NCI-H526 (cell line): ENCODE results near the gene AP2S1.
A peak's percentile ranks its signal among the peaks of the same experiment; 100 is the strongest.
"Not testable (repeated sequence)": the region's sequence is repeated elsewhere in the genome, so short reads cannot be mapped to it uniquely, and the experiment has no call there.

Experiments used
- DNase-seq, 2 experiments: peaks; one replicate each; lab custom pipeline; 2025; lab: John Stamatoyannopoulos, UW

AP2S1 gene

DNA sequence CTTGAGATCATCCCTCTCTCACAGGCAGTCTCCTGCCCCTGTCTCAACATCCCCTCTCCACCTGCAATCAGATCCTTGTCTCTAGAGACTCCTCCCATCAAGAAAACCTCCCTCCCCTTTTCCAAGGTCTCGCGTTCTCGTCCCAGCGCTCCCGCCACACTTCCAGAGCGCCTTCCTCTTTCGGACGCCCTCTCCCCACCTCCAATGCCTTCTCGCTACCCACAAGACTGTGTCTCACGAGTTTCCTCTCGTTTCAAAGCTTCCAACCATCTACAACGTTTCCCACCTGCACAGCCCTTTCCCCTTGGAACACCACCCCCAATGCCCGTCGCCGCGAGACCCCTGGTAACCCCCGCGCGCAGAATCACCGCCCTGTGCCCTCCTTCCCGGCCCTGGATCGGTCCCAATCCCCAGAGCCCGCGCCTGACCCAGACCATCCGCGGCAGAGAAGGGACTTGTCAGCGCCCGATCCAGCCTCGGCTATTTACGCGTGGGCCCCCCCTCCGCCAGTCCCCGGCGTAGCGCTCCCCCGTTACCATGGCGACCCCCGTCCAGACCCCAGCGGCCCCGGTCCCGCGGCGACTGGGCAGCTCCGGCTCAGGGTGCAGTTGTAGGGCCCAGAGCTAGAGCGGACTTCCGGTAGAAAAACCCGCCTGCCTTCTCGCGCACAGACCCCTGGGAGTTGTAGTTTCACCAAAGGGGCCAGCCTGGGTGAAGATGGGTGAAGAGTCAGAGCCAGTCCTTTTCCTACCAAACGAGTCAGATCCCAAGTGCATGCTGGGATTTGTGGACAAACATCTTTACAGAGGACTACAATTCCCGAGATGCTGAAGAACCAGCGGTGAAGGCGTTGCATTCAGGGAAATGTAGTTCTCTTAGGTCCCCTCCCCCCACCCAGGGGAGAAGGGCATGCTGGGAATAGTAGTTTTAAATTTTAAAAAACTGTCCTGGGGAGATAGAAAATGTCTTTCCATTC, at the start of gene AP2S1:
AP2S1 (minus strand) TSS at position 619 of the 976 bp plus-strand sequence; CDS start at position 539, 80 bp downstream.
- DNase-seq, result peak; percentile 99

DNA sequence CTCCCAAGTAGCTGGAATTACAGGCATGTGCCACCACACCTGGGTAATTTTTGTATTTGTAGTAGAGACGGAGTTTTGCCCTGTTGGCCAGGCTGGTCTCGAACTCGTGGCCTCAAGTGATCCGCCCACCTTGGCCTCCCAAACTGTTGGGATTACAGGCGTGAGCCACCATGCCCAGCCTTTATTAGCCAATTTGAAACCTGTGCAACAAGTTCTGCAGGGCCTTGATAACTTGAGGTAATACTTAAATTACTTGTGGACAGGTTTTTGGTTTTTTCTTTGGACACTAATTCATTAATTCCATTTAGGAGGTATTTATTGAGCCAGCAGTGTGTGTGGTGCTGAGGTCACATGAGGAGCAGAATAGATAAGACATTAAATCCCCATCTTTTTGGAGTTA, 49.7 kb upstream of the AP2S1 start:
- no peak for DNase-seq

DNA sequence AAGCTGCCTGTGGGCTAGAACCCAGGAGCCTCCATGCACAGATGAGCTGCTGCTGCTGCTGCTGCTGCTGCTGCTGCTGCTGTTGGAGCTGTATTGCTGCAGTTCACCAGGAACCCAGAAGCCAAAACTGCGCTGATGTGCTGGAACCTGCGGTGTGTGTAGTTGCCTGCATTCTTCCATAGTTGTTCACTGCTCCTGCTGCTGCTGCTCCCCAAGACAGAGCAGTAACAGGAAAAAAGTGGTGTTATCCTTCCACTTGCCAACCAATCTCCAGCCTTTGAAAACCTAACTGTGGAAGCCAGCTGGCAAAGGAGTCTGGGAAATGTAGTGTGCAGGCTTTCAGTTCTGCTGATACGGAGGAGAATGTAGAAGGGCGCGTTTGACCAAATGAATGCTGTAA, 48.1 kb upstream of the AP2S1 start:
- no peak for DNase-seq

DNA sequence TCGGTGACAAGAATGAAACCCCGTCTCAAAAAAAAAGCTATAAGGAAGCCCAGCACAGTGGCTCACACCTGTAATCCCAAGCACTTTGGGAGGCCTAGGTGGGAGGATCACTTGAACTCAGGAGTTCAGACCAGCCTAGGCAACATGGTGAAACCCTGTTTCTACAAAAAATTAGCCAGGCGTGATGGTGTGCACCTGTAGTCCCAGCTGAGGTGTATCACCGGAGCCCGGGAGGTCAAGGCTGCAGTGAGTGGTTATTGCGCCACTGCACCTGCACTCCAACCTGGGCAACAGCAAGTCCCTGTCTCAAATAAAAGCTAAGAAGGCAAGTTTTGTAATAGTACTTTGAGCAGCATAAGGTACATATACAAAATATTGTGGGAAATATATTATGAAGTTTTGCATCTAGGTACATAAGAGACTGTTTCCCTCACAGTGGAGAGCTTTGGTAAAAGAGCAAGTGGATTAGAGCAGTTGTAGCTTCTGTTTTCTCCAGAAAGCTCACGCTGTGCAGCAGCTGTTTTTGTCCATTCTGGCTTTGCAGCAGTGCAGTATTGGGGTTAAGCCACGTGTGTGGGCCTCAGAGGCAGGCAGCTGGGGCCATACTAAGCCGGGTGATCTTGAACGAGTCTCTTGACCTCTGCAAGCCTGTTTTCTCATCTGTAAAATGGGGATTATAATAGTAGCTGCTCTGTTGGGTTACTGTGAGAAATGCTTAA, 45.6 kb upstream of the AP2S1 start:
- no peak for DNase-seq

DNA sequence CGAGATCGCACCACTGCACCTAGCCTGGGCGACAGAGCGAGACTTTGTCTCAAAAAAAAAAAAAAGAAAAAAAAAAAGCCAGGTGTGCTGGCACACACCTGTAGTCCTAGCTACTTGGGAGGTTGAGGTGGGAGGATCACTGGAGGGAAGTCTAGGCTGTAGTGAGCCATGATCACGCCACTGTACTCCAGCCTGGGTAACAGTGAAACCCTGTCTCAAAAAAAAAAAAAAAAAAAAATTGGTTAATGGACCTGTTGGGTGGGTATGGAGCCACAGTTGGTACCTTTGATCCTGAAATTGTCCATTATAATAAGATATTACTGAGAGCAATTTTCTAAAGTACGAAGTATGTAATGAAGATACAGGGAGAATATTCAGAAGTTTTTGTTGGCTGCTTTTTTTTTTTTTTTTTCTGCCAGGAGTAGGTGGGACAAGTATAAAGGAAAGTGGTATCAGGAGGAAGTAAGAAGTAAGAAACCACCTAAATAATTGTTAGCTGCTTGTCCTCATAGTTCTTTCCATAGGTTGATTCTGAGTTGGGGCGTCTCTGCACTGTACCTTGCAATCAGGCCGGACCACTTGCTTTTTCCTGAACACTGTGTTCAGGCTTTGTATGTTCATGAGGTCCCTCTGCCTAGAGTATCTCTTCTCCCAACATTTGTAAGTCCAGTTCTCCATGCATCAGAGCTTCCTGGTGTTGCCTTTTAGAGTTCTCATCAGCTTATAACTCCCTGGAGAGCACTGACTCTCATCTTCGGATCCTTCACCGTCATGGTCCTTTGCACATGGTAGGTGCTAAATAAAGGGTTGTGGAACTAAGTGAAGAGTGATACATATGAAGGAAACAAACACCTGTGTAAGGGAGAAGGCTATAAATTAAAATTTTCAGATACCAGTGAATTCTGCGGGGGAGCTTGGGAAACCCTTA, 41.9 kb upstream of the AP2S1 start:
- peak; percentile 28 to 47 for DNase-seq

DNA sequence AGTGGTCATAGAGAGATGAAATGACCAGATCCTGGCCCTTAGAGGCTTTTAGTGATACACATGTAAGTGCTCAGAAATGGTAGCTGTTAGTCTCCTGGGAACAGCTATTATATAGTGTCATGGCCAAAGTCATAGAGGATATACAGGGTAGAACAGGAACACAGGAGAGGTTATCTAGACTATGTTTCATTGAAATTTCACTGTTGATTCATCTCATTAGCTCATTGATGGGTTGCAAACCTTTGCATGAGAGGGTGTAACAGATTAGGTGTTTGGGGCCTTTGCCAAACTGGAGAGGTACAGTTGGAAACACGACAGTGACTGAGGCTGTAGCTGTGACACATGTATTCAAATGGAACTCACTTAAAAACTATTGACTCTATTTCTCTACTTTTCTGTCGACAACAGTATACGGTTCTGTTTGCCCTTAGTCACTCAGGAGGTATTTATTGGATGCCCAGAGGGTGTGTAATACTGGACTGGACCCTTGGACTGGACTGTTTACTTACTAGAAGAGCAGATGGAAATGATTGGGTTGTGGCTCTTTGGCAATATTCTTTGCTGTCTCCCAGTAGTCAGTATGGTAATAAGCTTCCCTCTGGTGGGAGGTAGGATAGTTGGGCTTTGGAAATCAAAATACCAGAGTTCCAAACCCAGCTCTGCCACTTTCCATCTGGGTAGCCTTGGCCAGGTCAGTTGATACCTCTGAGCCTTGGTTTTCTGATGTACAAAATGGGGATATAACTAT, 40.0 kb upstream of the AP2S1 start:
- no peak for DNase-seq

DNA sequence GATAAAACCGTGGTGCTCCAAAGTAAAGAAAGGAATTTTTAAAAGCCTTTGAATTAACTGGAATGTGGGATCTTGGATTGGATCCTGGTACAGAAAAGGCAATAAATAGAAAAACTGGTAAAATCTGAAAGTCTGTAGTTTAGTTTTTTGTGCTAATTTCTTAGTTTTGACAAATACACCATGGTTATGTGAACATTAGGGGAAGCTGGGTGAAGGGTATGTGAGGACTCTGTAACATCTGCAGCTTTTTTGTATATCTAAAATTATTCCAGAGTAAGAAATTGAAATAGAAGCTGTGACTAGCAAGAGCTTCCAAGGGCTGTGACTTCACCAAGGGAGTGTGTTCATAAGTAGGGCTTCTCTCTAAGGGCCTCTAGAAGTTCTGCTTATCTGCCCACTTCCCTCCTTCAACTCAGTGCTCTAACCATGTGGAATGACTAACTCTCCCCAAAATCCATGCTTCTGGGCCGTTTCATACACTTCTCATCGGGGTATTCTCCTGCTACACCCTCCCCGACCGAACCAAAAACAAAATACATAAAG, 36.7 kb upstream of the AP2S1 start:
- no peak for DNase-seq

DNA sequence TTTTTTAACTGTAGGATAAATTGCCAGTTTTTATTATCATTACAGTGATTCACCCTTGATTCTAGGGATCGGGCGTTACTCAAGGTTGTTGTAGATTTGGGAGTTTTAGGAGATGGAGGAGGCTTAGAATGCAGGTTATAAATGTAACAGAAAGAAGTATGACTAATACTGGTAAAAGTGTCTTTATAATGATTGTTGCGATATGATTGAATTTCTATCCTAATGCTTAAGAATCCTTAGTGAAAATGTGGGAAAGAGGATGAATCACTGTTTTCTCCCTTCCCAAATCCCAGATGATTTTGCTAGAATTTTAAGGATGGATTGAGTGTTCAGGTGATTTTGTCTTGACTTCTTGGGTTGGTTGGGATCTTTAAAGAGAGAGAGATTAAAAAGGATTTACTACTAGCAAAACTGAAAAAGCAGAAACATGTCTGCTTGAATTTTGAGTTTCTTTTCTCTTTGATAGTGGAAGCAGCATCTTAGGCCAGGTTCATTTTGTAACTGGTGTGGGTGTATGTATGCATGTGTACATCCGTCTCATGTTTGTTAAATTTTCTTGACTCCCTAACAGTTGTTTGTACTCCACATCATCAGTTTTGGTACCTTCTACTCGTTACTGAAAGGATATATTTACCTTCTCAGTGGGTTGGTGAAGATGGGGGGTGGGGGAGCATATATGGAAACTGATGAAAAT, 36.0 kb upstream of the AP2S1 start:
- no peak for DNase-seq

DNA sequence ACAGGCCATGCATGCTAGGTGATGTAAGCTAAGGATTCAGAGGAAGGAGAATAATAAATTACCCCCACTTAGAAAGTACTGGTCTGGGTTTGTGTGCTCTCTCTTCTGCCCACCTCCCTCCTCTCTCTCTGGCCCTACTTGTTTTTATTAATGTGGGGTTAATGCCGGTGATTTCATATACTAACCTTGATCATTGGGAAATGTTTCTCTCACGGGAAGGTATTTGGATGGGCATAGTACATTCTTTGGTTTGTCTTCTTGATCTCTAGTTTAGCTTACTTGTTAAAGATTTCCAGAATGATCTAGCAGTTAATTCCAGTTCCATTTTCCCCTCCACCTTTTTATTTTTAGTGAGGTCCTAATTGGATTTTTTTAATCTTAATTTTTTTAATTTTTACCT, 34.8 kb upstream of the AP2S1 start:
- DNase-seq, result no peak

DNA sequence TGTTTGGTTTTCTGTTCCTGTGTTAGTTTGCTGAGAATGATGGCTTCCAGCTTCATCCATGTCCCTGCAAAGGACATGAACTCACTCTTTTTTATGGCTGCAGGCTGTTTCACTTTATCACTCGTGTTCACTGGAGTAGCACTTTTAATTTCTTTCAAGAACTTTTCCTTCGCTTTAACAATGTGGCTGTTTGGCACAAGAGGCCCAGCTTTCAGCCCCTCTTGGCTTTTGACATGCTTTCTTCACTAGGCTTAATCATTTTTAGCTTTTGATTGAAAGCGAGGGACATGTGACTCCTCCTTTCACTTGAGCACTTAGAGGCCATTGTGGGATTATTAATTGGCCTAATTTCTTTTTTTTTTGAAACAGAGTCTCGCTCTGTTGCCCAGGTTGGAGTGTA, 32.1 kb upstream of the AP2S1 start:
- DNase-seq, result not testable (repeated sequence)

DNA sequence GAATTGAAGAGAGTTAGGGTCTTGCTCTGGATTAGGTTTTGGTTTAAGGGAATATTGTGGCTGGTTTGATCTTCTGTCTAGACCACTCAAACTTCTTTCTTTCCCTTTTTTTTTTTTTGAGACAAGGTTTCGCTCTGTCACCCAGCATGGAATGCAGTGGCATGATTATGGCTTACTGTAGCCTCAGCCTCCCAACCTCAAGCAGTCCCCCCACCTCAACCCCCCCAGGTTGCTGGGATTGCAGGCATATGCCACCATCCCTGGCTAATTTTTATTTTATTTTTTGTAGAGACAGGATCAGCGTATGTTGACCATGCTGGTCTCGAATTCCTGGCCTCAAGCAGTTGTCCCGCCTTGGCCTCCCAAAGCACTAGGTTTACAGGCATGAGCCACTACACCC, 31.4 kb upstream of the AP2S1 start:
- no peak for DNase-seq

DNA sequence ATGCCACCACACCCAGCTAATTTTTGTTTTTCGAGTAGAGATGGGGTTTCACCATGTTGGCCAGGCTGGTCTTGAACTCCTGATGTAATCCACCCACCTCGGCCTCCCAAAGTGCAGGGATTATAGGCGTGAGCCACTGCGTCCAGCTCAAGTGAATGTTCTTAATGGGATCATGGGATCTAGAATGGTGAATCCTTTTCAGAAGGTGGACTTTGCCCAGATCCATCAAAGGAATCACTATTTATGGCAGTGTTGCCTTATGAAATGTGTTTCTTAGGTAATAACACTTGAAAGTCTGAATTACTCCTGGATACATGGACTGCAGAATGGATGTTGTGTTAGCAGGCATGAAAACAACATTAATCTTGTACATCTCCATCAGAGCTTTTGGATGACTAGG, 30.4 kb upstream of the AP2S1 start:
- no peak for DNase-seq

DNA sequence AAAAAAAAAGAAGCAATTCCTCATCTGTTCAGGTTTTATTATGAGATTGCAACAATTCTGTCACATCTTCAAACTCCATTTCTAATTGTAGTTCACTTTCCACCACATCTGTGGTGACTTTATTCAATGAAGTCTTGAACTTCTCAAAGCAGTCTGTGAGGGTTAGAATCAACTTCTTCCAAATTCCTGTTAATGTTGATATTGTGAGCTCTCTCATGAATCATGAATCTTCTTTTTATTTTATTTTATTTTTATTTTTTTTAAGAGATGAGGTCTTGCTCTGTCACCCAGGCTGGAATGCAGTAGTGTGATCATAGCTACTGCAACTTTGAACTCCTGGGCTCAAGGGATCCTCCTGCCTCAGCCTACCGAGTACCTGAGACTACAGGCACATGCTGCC, 29.8 kb upstream of the AP2S1 start:
- no peak for DNase-seq

DNA sequence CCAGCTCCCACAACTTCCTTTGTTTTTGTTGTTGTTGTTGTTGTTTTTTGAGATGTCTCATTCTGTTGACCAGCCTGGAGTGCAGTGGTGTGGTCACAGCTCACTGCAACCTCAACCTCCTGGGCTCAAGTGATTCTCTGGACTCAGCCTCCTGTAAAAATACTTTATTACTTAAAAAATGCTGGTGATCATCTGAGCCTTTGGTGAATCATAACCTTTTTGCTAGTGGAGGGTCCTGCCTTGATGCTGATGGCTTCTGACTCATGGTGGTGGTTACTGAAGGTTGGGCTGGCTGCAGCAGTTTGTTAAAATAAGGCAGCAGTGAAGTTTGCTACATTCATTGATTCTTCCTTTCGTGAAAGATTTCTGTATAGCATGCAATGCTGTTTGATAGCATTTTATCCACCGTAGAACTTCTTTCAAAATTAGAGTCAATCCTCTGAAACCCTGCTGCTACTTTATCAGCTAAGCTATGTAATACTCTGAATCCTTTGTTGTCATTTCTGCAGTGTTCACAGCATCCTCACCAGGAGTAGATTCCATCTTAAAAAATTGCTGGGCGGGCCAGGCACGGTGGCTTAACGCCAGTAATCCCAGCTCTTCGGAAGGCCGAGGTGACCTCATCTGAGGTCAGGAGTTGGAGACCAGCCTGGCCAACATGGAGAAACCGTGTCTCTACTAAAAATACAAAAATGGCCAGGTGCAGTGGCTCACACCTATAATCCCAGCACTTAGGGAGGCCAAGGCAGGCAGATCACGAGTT, 28.1 kb upstream of the AP2S1 start:
- DNase-seq, result no peak

DNA sequence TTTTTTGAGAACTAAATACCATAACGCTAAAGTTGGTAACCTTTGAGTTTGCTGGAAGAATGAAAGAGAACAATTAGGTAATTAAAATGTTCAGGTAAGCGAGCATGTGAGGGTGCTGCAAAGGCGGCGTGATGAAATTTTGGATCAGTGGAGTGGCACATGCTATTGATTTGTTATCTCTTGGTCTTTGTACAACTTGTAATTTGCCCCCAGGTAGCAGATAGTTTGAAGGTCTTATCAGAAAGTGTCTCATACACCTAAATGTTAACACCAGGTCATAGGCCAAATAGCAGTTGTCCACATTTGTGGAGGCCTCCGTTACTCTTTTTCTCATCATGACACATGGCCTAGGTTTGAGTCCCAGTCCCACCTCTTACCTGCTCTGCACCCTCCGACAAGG, 25.0 kb upstream of the AP2S1 start:
- DNase-seq, result no peak

DNA sequence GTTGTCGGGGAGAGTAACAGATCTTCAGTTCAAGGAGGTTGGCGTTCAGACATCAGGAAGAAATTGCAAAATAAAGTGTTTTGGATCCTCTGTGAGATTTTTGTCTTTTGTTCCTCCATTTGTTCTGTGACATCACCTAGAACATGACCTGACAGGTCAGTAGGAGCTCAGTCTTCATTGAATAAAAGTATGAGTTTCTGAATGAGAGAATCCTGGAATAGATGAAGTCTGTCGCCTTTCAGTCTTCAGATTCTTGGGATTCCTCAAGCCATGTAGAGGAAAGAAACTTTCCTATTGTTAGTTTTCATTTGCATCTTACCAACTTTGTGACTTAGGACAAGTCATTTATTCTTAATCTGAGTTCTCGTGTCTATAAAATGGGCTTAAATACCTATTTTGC, 24.6 kb upstream of the AP2S1 start:
- DNase-seq, result no peak

DNA sequence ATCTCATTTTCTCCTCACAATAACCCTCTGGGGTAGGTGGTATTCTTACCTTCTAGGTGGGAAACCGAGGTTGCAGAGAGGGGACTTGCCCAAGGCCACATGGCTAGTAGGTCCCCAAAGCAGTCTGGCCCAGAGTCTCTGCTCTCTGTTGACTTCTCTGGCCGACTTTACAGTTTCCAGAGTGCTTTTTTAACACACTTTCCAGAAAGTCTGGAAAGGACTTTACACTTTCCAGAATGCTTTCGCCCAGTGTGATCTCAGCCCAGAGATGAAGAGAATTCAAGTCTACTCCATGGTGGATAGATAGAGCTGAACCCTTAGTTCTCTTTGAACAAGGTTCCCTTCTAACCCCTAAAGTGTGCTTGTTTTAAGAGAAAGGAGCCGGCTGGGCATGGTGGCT, 22.3 kb upstream of the AP2S1 start:
- DNase-seq, result no peak

DNA sequence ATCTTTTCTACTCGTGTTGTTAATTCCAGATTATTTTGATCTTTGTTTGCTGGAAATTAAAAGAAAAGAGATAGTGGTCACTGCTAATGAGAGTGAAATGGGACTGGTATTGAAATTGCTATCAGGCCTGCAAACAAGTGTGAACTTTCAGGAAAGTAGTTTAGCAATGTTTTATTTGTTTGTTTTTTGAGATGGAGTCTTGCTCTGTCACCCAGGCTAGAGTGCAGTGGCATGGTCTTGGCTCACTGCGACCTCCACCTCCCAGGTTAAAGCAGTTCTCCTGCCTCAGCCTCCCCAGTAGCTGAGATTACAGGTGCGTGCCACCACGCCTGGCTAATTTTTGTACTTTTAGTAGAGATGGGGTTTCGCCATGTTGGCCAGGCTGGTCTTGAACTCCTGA, 20.5 kb upstream of the AP2S1 start:
- DNase-seq, result not testable (repeated sequence)

DNA sequence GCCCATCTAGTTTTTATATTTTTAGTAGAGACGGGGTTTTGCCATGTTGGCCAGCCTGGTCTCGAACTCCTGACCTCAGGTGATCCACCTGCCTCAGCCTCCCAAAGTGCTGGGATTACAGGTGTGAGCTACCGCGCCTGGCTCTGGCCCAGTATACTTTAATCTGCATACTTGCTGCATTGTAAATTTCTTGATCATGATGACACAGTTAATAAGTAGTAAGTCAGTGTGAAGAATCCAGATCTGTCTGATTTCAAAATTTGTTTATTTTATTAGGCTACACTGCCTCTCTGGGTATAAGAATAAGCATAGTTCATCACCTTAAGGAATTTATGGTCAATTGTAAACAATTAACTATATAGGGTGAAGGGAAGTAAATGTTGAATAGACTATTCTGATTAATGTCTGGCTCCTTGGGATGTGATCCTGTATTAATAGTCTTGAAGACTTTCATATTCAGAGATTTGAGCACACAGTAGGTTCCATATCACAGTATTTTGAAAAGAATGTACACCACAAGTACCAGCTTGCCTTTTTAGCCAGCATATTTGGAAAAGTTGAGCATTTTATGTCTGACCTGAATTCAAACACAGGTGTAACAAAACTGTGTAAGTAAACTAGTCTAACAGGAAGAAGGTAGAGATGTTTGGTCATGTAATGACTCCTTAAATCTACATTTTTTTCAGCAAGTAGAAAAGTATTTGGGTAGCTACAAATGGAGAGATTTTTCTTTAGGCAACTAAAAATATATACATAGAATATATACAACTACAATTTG, 17.6 kb upstream of the AP2S1 start:
- DNase-seq, result no peak
